ENCODE results near the gene HACD2. TPM values are rescaled to one million over a fixed set of nuclear protein-coding genes. Genes with fewer than 3 reads are reported as not detected.

Gene HACD2
- total and polyA plus RNA-seq, 2 donors (not counting 3 experiments of a cell fraction or from before 2014, with no cell fraction given), result 17.0 to 20.9 TPM

GRCh38 chr3:123584284-123584987 lies 417 bp downstream of the HACD2 start:
- H4K20me1 ChIP-seq (replicated peaks; ENCODE audit: control insufficient read depth, extremely low read depth, insufficient read depth, low read length), result no peaks in the 10 kb centered on the region
- FAIRE-seq, result no peak
- no peak for DNase-seq (ENCODE audit: low read depth, low spot score)
- CTCF ChIA-PET, result interaction anchor here (1.2 to 3.5 kb wide), 6 partner anchors 9 to 139 kb away, joined by 5 to 16 read pairs (median 6); no protein-coding TSS in a partner anchor
- POLR2A ChIA-PET, result no interaction called here
- no peaks in the 10 kb centered on the region for H3K36me3 ChIP-seq (ENCODE audit: control insufficient read depth in 2 of 2, extremely low read depth in 1 of 2, insufficient read depth in 2 of 2, low read length in 2 of 2)
- TF ChIP-seq POLR2AphosphoS5 (IDR thresholded peaks at IDR 0.05; ENCODE audit: insufficient read depth, low read depth, low read length), result no peak
- TF ChIP-seq GATA2 (IDR thresholded peaks at IDR 0.05; ENCODE audit: insufficient read depth, insufficient read length, low read depth, low read length), result no peak
- no peak for TF ChIP-seq POLR2A (IDR thresholded peaks at IDR 0.05; ENCODE audit: low read depth, low read length)
- peak in 1 of 2 donors; percentile 13 for TF ChIP-seq CTCF (IDR thresholded peaks at IDR 0.05; ENCODE audit: extremely low read depth in 1 of 2, insufficient read depth in 1 of 2, low read depth in 1 of 2, low read length in 2 of 2)
- H3K9me3 ChIP-seq (replicated peaks; ENCODE audit: control insufficient read depth, insufficient read depth, low read length), result no peaks in the 10 kb centered on the region
- H2AFZ ChIP-seq (ENCODE audit: low read depth, low read length), result peak overlapping the region; percentile 58
- H3K27me3 ChIP-seq (ENCODE audit: control insufficient read depth in 2 of 2, insufficient read depth in 2 of 2, low read length in 2 of 2), result no peaks in the 10 kb centered on the region
- peak overlapping the region; percentile 88 for H3K9ac ChIP-seq (replicated peaks; ENCODE audit: extremely low read depth, insufficient read depth, low read length)
- no peak overlapping the region for H3K27ac ChIP-seq (ENCODE audit: insufficient read depth, low read depth, low read length)
- dilution Hi-C loops (cut with MboI; ENCODE audit: extremely low pct_ligation_motif_present, low sequenced_read_pairs) (no loop called here), intact Hi-C loops (cut with micrococcal nuclease) (loop anchor here (10.0 kb wide), 1 partner anchor 500 kb away; no protein-coding TSS in a partner anchor)
- peak overlapping the region; percentile 95 for H3K4me2 ChIP-seq (ENCODE audit: insufficient read depth, low read length)
- peaks cover 7% of the 10 kb centered on the region for H3K4me1 ChIP-seq (ENCODE audit: control insufficient read depth, extremely low read depth, insufficient read depth, low read length)
- no peaks in the 10 kb centered on the region for H3K9me1 ChIP-seq (replicated peaks; ENCODE audit: control insufficient read depth, extremely low read depth, insufficient read depth, low read length)
- H3K4me3 ChIP-seq (replicated peaks in 1 of 3; ENCODE audit: insufficient read depth in 1 of 3, low read depth in 1 of 3, low read length in 3 of 3), result peak overlapping the region; percentile 48 to 87 (median 85)
- no TSS peak for BruUV-seq (replicated peaks)
- H3K79me2 ChIP-seq (ENCODE audit: control insufficient read depth, insufficient read depth, low read length), result peaks cover 8% of the 10 kb centered on the region

- dilution Hi-C loops (cut with MboI; ENCODE audit: extremely low pct_ligation_motif_present, low sequenced_read_pairs), result no loop called here
Measured at GRCh38 chr3:123583561-123583960, 1.3 kb downstream of the HACD2 start.

More at GRCh38 chr3:123583561-123583960, 1.3 kb downstream of the HACD2 start:
- no peak for FAIRE-seq
- H3K4me3 ChIP-seq (replicated peaks in 1 of 3; ENCODE audit: insufficient read depth in 1 of 3, low read depth in 1 of 3, low read length in 3 of 3), result peak overlapping the region in 1 of 3 experiments; percentile 85
- H3K9me1 ChIP-seq (replicated peaks; ENCODE audit: control insufficient read depth, extremely low read depth, insufficient read depth, low read length), result no peaks in the 10 kb centered on the region
- H2AFZ ChIP-seq (ENCODE audit: low read depth, low read length), result no peak overlapping the region
- H3K4me1 ChIP-seq (ENCODE audit: control insufficient read depth, extremely low read depth, insufficient read depth, low read length), result peaks cover 7% of the 10 kb centered on the region
- TF ChIP-seq MAX (IDR thresholded peaks at IDR 0.05; ENCODE audit: insufficient read depth, insufficient read length) (no peak), FOS (IDR thresholded peaks at IDR 0.05; ENCODE audit: borderline replicate concordance, insufficient read depth, low read length) (no peak), JUN (IDR thresholded peaks at IDR 0.05; ENCODE audit: borderline replicate concordance, insufficient read depth, insufficient read length, low read depth) (no peak), POLR2A (IDR thresholded peaks at IDR 0.05; ENCODE audit: low read depth, low read length) (no peak)
- intact Hi-C loops (cut with micrococcal nuclease), result loop anchor here (10.0 kb wide), 1 partner anchor 499 kb away; no protein-coding TSS in a partner anchor
- ChIA-PET POLR2A (no interaction called here), CTCF (interaction anchor here (1.9 to 3.5 kb wide), 3 partner anchors 18 to 140 kb away, joined by 5 to 16 read pairs (median 7); no protein-coding TSS in a partner anchor)
- no peaks in the 10 kb centered on the region for H3K27me3 ChIP-seq (ENCODE audit: control insufficient read depth in 2 of 2, insufficient read depth in 2 of 2, low read length in 2 of 2)
- peak overlapping the region; percentile 95 for H3K4me2 ChIP-seq (ENCODE audit: insufficient read depth, low read length)
- H3K36me3 ChIP-seq (ENCODE audit: control insufficient read depth in 2 of 2, extremely low read depth in 1 of 2, insufficient read depth in 2 of 2, low read length in 2 of 2), result no peaks in the 10 kb centered on the region
- no peak overlapping the region for H3K27ac ChIP-seq (ENCODE audit: insufficient read depth, low read depth, low read length)
- no peak overlapping the region for H3K9ac ChIP-seq (replicated peaks; ENCODE audit: extremely low read depth, insufficient read depth, low read length)
- no peaks in the 10 kb centered on the region for H4K20me1 ChIP-seq (replicated peaks; ENCODE audit: control insufficient read depth, extremely low read depth, insufficient read depth, low read length)
- DNase-seq (ENCODE audit: low read depth, low spot score), result no peak
- no peaks in the 10 kb centered on the region for H3K9me3 ChIP-seq (replicated peaks; ENCODE audit: control insufficient read depth, insufficient read depth, low read length)
- H3K79me2 ChIP-seq (ENCODE audit: control insufficient read depth, insufficient read depth, low read length), result peaks cover 8% of the 10 kb centered on the region
- TSS peak; percentile 22 for BruUV-seq (replicated peaks)

All from endothelial cell of umbilical vein (primary cell).